ENCODE measurements around the gene HBD. TPM values are rescaled to one million over a fixed set of nuclear protein-coding genes. Genes with fewer than 3 reads are reported as not detected.

Gene HBD
- total and polyA plus RNA-seq, 9 of the 15 experiments (the other 6 are each of a cell fraction or from before 2014, with no cell fraction given), result 11.8 to 169 (median 36.0) TPM

DNA sequence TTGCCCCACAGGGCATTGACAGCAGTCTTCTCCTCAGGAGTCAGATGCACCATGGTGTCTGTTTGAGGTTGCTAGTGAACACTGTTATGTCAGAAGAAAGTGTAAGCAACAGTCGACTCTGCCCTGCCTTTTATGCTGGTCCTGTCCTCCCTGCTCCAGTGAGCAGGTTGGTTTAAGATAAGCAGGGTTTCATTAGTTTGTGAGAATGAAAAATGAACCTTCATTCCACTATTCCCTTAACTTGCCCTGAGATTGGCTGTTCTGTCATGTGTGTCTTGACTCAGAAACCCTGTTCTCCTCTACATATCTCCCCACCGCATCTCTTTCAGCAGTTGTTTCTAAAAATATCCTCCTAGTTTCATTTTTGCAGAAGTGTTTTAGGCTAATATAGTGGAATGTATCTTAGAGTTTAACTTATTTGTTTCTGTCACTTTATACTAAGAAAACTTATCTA, at the start of gene HBD (continued):
- 0 out of 2 replicates have a peak, but pooled peaks have one; percentile 15 for TF ChIP-seq ZEB2 (IDR thresholded peaks at IDR 0.05)
- TF ChIP-seq CEBPB (tag; IDR thresholded peaks at IDR 0.05), result no peak
- TF ChIP-seq MED1 (CRISPR knock-in tag; IDR thresholded peaks at IDR 0.05; ENCODE audit: borderline replicate concordance), result no peak
- TF ChIP-seq ZC3H8 (IDR thresholded peaks at IDR 0.05), result no peak
- no peak for TF ChIP-seq FOS (IDR thresholded peaks at IDR 0.05; ENCODE audit: extremely low read depth, insufficient read length)
- no peak for TF ChIP-seq HBP1 (CRISPR knock-in tag; IDR thresholded peaks at IDR 0.05)
- TF ChIP-seq FUS (optimal IDR thresholded peaks at IDR 0.05; ENCODE audit: low read depth, low read length), result no peak
- TF ChIP-seq, protein P1, sequence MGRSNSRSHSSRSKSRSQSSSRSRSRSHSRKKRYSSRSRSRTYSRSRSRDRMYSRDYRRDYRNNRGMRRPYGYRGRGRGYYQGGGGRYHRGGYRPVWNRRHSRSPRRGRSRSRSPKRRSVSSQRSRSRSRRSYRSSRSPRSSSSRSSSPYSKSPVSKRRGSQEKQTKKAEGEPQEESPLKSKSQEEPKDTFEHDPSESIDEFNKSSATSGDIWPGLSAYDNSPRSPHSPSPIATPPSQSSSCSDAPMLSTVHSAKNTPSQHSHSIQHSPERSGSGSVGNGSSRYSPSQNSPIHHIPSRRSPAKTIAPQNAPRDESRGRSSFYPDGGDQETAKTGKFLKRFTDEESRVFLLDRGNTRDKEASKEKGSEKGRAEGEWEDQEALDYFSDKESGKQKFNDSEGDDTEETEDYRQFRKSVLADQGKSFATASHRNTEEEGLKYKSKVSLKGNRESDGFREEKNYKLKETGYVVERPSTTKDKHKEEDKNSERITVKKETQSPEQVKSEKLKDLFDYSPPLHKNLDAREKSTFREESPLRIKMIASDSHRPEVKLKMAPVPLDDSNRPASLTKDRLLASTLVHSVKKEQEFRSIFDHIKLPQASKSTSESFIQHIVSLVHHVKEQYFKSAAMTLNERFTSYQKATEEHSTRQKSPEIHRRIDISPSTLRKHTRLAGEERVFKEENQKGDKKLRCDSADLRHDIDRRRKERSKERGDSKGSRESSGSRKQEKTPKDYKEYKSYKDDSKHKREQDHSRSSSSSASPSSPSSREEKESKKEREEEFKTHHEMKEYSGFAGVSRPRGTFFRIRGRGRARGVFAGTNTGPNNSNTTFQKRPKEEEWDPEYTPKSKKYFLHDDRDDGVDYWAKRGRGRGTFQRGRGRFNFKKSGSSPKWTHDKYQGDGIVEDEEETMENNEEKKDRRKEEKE (IDR thresholded peaks at IDR 0.05; ENCODE audit: borderline replicate concordance in 1 of 2, control insufficient read depth in 1 of 2, low read depth in 2 of 2, low read length in 1 of 2), result no peak
- TF ChIP-seq NFIX (CRISPR knock-in tag; IDR thresholded peaks at IDR 0.05; ENCODE audit: low read depth), result no peak
- TF ChIP-seq, protein P2, sequence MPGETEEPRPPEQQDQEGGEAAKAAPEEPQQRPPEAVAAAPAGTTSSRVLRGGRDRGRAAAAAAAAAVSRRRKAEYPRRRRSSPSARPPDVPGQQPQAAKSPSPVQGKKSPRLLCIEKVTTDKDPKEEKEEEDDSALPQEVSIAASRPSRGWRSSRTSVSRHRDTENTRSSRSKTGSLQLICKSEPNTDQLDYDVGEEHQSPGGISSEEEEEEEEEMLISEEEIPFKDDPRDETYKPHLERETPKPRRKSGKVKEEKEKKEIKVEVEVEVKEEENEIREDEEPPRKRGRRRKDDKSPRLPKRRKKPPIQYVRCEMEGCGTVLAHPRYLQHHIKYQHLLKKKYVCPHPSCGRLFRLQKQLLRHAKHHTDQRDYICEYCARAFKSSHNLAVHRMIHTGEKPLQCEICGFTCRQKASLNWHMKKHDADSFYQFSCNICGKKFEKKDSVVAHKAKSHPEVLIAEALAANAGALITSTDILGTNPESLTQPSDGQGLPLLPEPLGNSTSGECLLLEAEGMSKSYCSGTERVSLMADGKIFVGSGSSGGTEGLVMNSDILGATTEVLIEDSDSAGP (CRISPR knock-in tag; IDR thresholded peaks at IDR 0.05), result no peak
- TF ChIP-seq MCM2 (IDR thresholded peaks at IDR 0.05; ENCODE audit: low read depth), result no peak

Measured in K562 (cell line).